Neural cell (in vitro differentiated cells): Measurements from ENCODE around the gene ZDHHC14. TPM values are rescaled to one million over a fixed set of nuclear protein-coding genes. Genes with fewer than 3 reads are reported as not detected.

ENCODE experiments used
- H2AFZ ChIP-seq: fragments of 200-600, 300-800 bp; sonication (generic), shearing (Covaris generic); 2 replicates; pipeline ENCODE4 v1.6.0; 2014; ENCODE audit warnings: low read depth, mild to moderate bottlenecking, antibody characterized with exemption, low read length, moderate library complexity
- H3F3A ChIP-seq: fragments of 200-600 bp; shearing (Covaris generic); 2 replicates; pipeline ENCODE4 v1.6.1; 2016; ENCODE audit warnings: mild to moderate bottlenecking, moderate library complexity, mixed read lengths, antibody characterized with exemption, low read length; ENCODE audit not compliant: insufficient read depth, poor library complexity, severe bottlenecking
- H3K27ac ChIP-seq: fragments of 200-600, 300-800 bp; sonication (generic), shearing (Covaris generic); 2 replicates; pipeline ENCODE4 v1.5.1; 2014; ENCODE audit warnings: mild to moderate bottlenecking, low read length, moderate library complexity
- H3K27me3 ChIP-seq: fragments of 300-800, 200-600 bp; sonication (generic), shearing (Covaris generic); 2 replicates; pipeline ENCODE4 v1.6.0; 2014; ENCODE audit warnings: mild to moderate bottlenecking, low read depth, low read length, moderate library complexity; ENCODE audit not compliant: insufficient read depth
- H3K36me3 ChIP-seq: fragments of 300-800, 200-600 bp; sonication (generic), shearing (Covaris generic); 2 replicates; pipeline ENCODE4 v1.5.1; 2014; ENCODE audit warnings: mild to moderate bottlenecking, antibody characterized with exemption, low read length, moderate library complexity; ENCODE audit not compliant: insufficient read depth
- H3K4me2 ChIP-seq: fragments of 300-800, 200-600 bp; sonication (generic), shearing (Covaris generic); 2 replicates; pipeline ENCODE4 v1.6.0; 2014; ENCODE audit warnings: mild to moderate bottlenecking, low read length
- H3K4me3 ChIP-seq: fragments of 300-800, 200-600 bp; sonication (generic), shearing (Covaris generic); 2 replicates; pipeline ENCODE4 v1.5.1; 2014; ENCODE audit warnings: mild to moderate bottlenecking, low read length, moderate library complexity
- H3K79me2 ChIP-seq: fragments of 200-600 bp; shearing (Covaris generic); replicated peaks from 2 replicates; pipeline ENCODE4 v1.6.0; 2014; ENCODE audit warnings: mild to moderate bottlenecking, low read length, moderate library complexity; ENCODE audit not compliant: insufficient read depth
- H3K9ac ChIP-seq: fragments of 300-800, 200-600 bp; sonication (generic), shearing (Covaris generic); 2 replicates; pipeline ENCODE4 v1.6.1; 2016; ENCODE audit warnings: mild to moderate bottlenecking, low read length, mixed read lengths
- H3K9me2 ChIP-seq: fragments of 200-600 bp; shearing (Covaris generic); 2 replicates; pipeline ENCODE4 v1.6.1; 2016; ENCODE audit warnings: mild to moderate bottlenecking, low read length, mixed read lengths; ENCODE audit not compliant: insufficient read depth
- H3K9me3 ChIP-seq: fragments of 200-600, 300-800 bp; sonication (generic), shearing (Covaris generic); 2 replicates; pipeline ENCODE4 v1.6.1; 2016; ENCODE audit warnings: mild to moderate bottlenecking, mixed run types, low read length, moderate library complexity, mixed read lengths
- H4K20me1 ChIP-seq: fragments of 200-600 bp; shearing (Covaris generic); 2 replicates; pipeline ENCODE4 v1.6.1; 2016; ENCODE audit warnings: mild to moderate bottlenecking, mixed run types; ENCODE audit not compliant: insufficient read depth
- EP300 ChIP-seq: fragments of 450-650 bp; conservative IDR thresholded peaks from 2 replicates; pipeline ENCODE4 v1.6.1; 2014; ENCODE audit warnings: antibody characterized with exemption, mild to moderate bottlenecking, moderate library complexity; ENCODE audit not compliant: poor library complexity, severe bottlenecking
- EZH2 ChIP-seq: fragments of 200-600, 300-800 bp; shearing (Covaris generic), sonication (generic); IDR thresholded peaks from 2 replicates; pipeline ENCODE4 v1.6.1; 2014; ENCODE audit warnings: antibody characterized with exemption, low read length, borderline replicate concordance, mild to moderate bottlenecking; ENCODE audit not compliant: insufficient read depth, poor library complexity, severe bottlenecking
- MXI1 ChIP-seq: fragments of 450-650 bp; conservative IDR thresholded peaks from 2 replicates; pipeline ENCODE4 v1.6.1; 2014; ENCODE audit warnings: antibody characterized with exemption, mild to moderate bottlenecking; ENCODE audit not compliant: poor library complexity, severe bottlenecking
- POLR2AphosphoS5 ChIP-seq: IDR thresholded peaks from 2 replicates; pipeline ENCODE4 v1.6.1; 2012
- RAD21 ChIP-seq: fragments of 450-650 bp; conservative IDR thresholded peaks from 2 replicates; pipeline ENCODE4 v1.6.1; 2014; ENCODE audit warnings: antibody characterized with exemption, mild to moderate bottlenecking, moderate library complexity
- SMC3 ChIP-seq: fragments of 450-650 bp; conservative IDR thresholded peaks from 2 replicates; pipeline ENCODE4 v1.6.1; 2014; ENCODE audit warnings: antibody characterized with exemption, mild to moderate bottlenecking, moderate library complexity; ENCODE audit not compliant: poor library complexity
- TAF1 ChIP-seq: IDR thresholded peaks from 2 replicates; pipeline ENCODE4 v1.6.1; 2012; ENCODE audit warnings: low read depth
- polyA plus RNA-seq: library from polyadenylated mRNA; depleted of rRNA; stranded (reverse); fragments of >200 nt; gene quantifications from 2 replicates; pipeline ENCODE4 v1.2.3, GENCODE V29; 2014
- TF ChIP-seq, protein P1 (sequence below): IDR thresholded peaks from 2 replicates; pipeline ENCODE4 v1.6.1; 2012; ENCODE audit warnings: borderline replicate concordance
- TF ChIP-seq, protein P2 (sequence below): fragments of 450-650 bp; IDR thresholded peaks from 2 replicates; pipeline ENCODE4 v1.5.1; 2014; ENCODE audit warnings: antibody characterized with exemption, mild to moderate bottlenecking, moderate library complexity; ENCODE audit not compliant: poor library complexity, severe bottlenecking

The ZDHHC14 gene
- polyA plus RNA-seq, 1 donor from 2014 or later, result 4.1 TPM

DNA sequence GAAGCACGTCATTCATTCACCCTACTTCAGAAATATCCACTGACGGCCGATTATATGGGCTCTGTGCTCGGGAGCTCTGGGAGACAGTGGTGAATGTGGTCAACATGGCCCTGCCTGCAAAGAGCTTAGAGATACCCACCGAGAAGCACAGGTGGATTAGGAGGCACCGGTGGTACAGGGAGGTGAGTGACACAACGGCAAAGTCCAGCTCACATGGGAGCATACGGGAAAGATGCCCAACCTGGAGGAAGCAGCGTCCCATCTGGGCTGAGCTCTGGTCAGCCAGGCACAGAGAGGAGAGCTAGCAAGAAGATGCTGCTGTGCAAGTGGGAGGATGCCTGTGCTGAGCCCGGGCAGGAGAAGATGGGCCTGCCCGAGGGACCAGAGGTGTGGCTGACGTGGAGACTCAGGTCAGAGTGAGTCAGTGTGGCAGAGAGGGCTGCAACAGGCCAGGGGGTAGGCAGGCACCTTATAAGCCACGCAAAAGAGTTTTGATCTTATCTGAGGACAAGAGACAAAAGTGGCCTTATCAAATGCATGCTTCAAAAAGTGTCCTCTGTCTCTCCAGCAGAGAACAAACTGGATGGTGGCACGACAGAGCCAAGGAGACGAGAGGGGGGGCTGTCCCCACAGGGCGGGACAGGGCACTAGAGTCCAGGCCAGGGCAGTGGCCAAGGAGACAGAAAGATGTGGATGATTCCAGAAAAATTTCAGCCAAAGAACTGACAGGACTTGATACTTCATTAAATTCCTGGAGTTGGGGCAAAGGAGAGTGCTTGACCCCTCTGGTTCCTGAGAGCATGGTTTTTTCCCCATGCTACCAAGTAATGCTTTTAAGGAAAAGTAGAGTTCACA, 227.5 kb downstream of the ZDHHC14 start:
- Histone ChIP-seq H3K27me3 (no peaks in the 10 kb centered on the region), H3K9me2 (no peaks in the 10 kb centered on the region), H3K9me3 (no peaks in the 10 kb centered on the region), H3K9ac (no peak overlapping the region), H4K20me1 (no peaks in the 10 kb centered on the region), H3K79me2 (no peaks in the 10 kb centered on the region), H3K4me3 (no peak overlapping the region), H3K27ac (no peak overlapping the region), H2AFZ (no peak overlapping the region), H3F3A (no peaks in the 10 kb centered on the region), H3K4me2 (no peak overlapping the region), H3K36me3 (no peaks in the 10 kb centered on the region)
- TF ChIP-seq POLR2AphosphoS5, result no peak
- no peak for TF ChIP-seq SMC3
- TF ChIP-seq, protein P1, sequence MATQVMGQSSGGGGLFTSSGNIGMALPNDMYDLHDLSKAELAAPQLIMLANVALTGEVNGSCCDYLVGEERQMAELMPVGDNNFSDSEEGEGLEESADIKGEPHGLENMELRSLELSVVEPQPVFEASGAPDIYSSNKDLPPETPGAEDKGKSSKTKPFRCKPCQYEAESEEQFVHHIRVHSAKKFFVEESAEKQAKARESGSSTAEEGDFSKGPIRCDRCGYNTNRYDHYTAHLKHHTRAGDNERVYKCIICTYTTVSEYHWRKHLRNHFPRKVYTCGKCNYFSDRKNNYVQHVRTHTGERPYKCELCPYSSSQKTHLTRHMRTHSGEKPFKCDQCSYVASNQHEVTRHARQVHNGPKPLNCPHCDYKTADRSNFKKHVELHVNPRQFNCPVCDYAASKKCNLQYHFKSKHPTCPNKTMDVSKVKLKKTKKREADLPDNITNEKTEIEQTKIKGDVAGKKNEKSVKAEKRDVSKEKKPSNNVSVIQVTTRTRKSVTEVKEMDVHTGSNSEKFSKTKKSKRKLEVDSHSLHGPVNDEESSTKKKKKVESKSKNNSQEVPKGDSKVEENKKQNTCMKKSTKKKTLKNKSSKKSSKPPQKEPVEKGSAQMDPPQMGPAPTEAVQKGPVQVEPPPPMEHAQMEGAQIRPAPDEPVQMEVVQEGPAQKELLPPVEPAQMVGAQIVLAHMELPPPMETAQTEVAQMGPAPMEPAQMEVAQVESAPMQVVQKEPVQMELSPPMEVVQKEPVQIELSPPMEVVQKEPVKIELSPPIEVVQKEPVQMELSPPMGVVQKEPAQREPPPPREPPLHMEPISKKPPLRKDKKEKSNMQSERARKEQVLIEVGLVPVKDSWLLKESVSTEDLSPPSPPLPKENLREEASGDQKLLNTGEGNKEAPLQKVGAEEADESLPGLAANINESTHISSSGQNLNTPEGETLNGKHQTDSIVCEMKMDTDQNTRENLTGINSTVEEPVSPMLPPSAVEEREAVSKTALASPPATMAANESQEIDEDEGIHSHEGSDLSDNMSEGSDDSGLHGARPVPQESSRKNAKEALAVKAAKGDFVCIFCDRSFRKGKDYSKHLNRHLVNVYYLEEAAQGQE, result no peak
- TF ChIP-seq EP300, result no peak
- TF ChIP-seq TAF1, result no peak
- TF ChIP-seq MXI1, result no peak
- no peak for TF ChIP-seq EZH2
- TF ChIP-seq RAD21, result no peak
- TF ChIP-seq, protein P2, sequence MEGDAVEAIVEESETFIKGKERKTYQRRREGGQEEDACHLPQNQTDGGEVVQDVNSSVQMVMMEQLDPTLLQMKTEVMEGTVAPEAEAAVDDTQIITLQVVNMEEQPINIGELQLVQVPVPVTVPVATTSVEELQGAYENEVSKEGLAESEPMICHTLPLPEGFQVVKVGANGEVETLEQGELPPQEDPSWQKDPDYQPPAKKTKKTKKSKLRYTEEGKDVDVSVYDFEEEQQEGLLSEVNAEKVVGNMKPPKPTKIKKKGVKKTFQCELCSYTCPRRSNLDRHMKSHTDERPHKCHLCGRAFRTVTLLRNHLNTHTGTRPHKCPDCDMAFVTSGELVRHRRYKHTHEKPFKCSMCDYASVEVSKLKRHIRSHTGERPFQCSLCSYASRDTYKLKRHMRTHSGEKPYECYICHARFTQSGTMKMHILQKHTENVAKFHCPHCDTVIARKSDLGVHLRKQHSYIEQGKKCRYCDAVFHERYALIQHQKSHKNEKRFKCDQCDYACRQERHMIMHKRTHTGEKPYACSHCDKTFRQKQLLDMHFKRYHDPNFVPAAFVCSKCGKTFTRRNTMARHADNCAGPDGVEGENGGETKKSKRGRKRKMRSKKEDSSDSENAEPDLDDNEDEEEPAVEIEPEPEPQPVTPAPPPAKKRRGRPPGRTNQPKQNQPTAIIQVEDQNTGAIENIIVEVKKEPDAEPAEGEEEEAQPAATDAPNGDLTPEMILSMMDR, result no peak

DNA sequence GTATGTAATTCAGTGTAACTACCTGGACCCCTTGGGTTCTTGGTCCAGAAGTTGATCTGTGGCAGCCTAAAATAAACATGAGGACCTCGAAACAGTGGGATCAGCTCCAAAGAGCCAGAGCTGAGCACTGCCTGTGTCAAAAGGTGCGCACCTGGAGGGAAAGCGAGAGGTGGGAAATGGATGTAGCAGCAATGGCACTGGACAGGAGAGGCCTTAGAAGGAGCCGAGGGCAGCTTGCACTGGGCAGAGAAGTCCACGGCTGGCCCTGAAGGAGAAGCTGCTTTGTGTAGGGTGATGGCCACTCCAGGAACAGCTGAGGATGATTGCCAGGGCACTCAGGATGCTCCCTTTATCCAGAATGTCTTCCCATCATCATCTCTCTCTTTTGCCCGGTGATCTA, 228.1 kb downstream of the ZDHHC14 start:
- Histone ChIP-seq H3F3A (no peaks in the 10 kb centered on the region), H3K9me2 (no peaks in the 10 kb centered on the region), H3K36me3 (no peaks in the 10 kb centered on the region), H3K9ac (no peak overlapping the region), H3K4me2 (no peak overlapping the region), H2AFZ (no peak overlapping the region), H3K79me2 (no peaks in the 10 kb centered on the region), H3K4me3 (no peak overlapping the region), H4K20me1 (no peaks in the 10 kb centered on the region), H3K27me3 (no peaks in the 10 kb centered on the region), H3K27ac (no peak overlapping the region), H3K9me3 (no peaks in the 10 kb centered on the region)
- TF ChIP-seq TAF1, result no peak
